Calu3 (cell line): ENCODE results near the gene RAB11FIP5. TPM values are rescaled to one million over a fixed set of nuclear protein-coding genes. Genes with fewer than 3 reads are reported as not detected.

Experiments used
- BruUV-seq: library from RNA; stranded (reverse); fragments of 400-500 nt; replicated peaks from 2 replicates; lab custom pipeline; 2021; lab: Mats Ljungman, UMichigan
- CTCF ChIA-PET: fragments of 300-600 bp; sonication (Branson Sonifier 250); formaldehyde crosslinking; loops from one replicate; lab custom pipeline; 2022; ENCODE audit warnings: antibody characterized with exemption; lab: Charles Lee
- DNase-seq: peaks from one replicate; pipeline ENCODE4 v3.0.0; 2022
- H3K27ac Mint-ChIP-seq: one replicate; pipeline ENCODE4 v1.8.0; 2022; ENCODE audit warnings: mixed read lengths; ENCODE audit not compliant: unreplicated experiment
- H3K27me3 Mint-ChIP-seq: one replicate; pipeline ENCODE4 v1.8.0; 2022; ENCODE audit warnings: mixed read lengths; ENCODE audit not compliant: unreplicated experiment
- H3K36me3 Mint-ChIP-seq: one replicate; pipeline ENCODE4 v1.8.0; 2022; ENCODE audit warnings: mild to moderate bottlenecking, moderate library complexity, mixed read lengths; ENCODE audit not compliant: insufficient read depth, unreplicated experiment
- H3K4me1 Mint-ChIP-seq: one replicate; pipeline ENCODE4 v1.8.0; 2022; ENCODE audit warnings: mild to moderate bottlenecking, low read depth, mixed read lengths; ENCODE audit not compliant: unreplicated experiment
- H3K4me3 Mint-ChIP-seq: one replicate; pipeline ENCODE4 v1.8.0; 2022; ENCODE audit warnings: mild to moderate bottlenecking, low read depth, moderate library complexity, mixed read lengths; ENCODE audit not compliant: unreplicated experiment
- H3K9me3 Mint-ChIP-seq: one replicate; pipeline ENCODE4 v1.8.0; 2022; ENCODE audit warnings: low read depth, mixed read lengths; ENCODE audit not compliant: unreplicated experiment
- intact Hi-C: fragments of 100-400 bp; cut with micrococcal nuclease; formaldehyde crosslinking; loops from one replicate; pipeline ENCODE4 v1.10.0; 2022; ENCODE audit not compliant: unreplicated experiment
- total RNA-seq: library from RNA; stranded (reverse); gene quantifications from 2 replicates; pipeline ENCODE4 v1.2.3, GENCODE V29; 2022
- TF ChIP-seq, protein P1 (sequence below): fragments of 200-600 bp; IDR thresholded peaks from one replicate; pipeline ENCODE4 v1.8.0; 2022; ENCODE audit warnings: antibody characterized with exemption; ENCODE audit not compliant: unreplicated experiment

Gene RAB11FIP5
- total RNA-seq, 1 experiment from 2014 or later = 20.2 TPM

DNA sequence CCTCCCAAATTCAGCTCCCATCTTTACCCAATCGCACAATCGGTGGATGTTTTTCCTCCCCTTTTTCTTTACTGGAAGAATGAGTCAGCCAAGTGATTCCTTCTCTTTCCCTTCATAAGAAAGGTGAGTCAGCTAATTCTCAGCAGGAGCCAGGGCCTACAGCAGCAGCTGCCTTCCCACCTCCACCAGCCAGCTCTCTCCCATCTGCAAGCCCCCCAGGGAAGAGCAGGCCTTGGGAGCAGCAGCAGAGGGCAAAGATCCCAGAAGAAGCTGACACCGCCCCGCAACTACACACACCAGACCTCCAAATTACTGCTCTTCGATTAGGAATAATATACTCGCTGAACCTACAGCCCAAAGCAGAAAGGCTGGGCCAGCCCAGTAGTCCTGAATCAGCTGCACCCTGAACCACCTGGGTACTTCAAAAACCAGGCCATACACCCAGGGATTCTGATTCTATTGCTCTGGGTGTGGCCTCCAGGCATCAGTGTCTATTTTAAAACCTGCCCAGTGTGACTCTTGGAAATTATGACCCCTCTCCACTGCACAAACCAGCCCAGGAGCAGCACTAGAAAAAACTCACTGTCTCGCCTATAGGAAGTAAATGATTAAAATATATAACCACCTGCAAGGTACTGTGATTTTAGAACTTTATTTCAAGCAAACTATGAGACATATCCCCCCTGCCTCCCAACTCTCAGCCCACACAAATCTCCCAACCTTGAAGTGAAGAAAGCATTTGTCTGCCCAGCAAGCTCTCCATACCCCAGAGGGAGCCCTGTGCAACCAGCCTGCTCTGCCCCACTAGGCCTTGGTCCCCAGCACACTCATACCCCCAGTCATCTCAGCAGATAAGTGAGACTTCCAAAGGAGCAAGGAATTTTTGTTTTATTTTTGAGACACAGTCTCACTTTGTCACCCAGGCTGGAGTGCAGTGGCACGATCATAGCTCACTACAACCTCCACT is 48.6 kb downstream of the RAB11FIP5 start:
- TF ChIP-seq, protein P1, sequence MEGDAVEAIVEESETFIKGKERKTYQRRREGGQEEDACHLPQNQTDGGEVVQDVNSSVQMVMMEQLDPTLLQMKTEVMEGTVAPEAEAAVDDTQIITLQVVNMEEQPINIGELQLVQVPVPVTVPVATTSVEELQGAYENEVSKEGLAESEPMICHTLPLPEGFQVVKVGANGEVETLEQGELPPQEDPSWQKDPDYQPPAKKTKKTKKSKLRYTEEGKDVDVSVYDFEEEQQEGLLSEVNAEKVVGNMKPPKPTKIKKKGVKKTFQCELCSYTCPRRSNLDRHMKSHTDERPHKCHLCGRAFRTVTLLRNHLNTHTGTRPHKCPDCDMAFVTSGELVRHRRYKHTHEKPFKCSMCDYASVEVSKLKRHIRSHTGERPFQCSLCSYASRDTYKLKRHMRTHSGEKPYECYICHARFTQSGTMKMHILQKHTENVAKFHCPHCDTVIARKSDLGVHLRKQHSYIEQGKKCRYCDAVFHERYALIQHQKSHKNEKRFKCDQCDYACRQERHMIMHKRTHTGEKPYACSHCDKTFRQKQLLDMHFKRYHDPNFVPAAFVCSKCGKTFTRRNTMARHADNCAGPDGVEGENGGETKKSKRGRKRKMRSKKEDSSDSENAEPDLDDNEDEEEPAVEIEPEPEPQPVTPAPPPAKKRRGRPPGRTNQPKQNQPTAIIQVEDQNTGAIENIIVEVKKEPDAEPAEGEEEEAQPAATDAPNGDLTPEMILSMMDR = no peak
- no peaks in the 10 kb centered on the region for H3K9me3 Mint-ChIP-seq
- peaks cover 3% of the 10 kb centered on the region for H3K36me3 Mint-ChIP-seq
- CTCF ChIA-PET = no interaction called here
- BruUV-seq = no TSS peak
- H3K4me1 Mint-ChIP-seq = peaks cover 30% of the 10 kb centered on the region
- no peak for DNase-seq
- intact Hi-C loops = no loop called here
- peak overlapping the region; percentile 74 for H3K27ac Mint-ChIP-seq
- H3K27me3 Mint-ChIP-seq = no peaks in the 10 kb centered on the region
- H3K4me3 Mint-ChIP-seq = peak overlapping the region; percentile 36

DNA sequence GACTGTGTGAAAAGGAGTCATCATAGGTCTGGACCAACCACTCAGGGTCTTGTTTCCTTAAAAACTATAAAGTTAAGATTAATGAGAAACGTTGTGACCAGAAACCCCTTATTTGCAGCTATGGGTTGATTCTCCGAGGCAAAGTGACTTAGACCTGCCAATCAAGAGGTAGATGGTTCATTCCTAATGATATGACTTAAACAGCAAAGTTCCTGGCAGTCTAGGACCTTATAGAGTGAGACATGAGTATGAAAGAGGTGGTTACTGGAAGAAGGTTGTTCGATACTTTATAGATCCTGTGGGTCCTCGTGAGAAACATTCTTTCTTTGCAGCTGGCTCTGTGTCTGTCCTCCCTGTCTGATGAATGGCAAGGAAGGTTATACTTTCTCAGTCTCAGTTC is 49.3 kb downstream of the RAB11FIP5 start:
- H3K9me3 Mint-ChIP-seq = no peaks in the 10 kb centered on the region
- no TSS peak for BruUV-seq
- H3K36me3 Mint-ChIP-seq = no peaks in the 10 kb centered on the region
- intact Hi-C loops = no loop called here
- CTCF ChIA-PET = no interaction called here
- TF ChIP-seq, protein P1 = no peak
- no peak for DNase-seq
- H3K27me3 Mint-ChIP-seq = no peaks in the 10 kb centered on the region
- H3K4me3 Mint-ChIP-seq = peak overlapping the region; percentile 36
- H3K27ac Mint-ChIP-seq = peak overlapping the region; percentile 74
- peaks cover 24% of the 10 kb centered on the region for H3K4me1 Mint-ChIP-seq

DNA sequence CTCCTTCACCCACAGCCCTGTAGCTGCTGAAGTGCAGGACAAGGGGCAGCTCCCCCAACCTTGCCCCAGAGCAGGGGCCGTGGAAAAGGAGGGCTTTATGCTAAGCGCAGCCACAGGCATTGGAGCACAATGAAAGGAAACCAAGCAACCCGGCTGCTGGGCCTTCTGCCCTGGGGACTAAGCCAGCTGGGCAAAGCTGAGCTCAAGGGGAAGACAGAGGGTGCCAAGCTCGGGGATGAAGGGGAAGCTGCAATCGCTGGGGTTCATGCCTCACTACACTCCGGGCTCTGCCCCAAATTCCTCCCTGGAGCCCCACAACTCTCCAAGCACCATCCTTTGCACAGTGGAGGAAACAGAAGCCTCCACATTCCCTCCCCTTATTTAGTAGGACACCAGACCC is 53.6 kb downstream of the RAB11FIP5 start:
- Mint-ChIP-seq H3K27me3 (no peaks in the 10 kb centered on the region), H3K27ac (no peak overlapping the region), H3K9me3 (no peaks in the 10 kb centered on the region), H3K4me1 (peaks cover 18% of the 10 kb centered on the region), H3K36me3 (no peaks in the 10 kb centered on the region), H3K4me3 (no peak overlapping the region)
- intact Hi-C loops = no loop called here
- BruUV-seq = no TSS peak
- CTCF ChIA-PET = no interaction called here
- TF ChIP-seq, protein P1 = no peak
- DNase-seq = no peak

DNA sequence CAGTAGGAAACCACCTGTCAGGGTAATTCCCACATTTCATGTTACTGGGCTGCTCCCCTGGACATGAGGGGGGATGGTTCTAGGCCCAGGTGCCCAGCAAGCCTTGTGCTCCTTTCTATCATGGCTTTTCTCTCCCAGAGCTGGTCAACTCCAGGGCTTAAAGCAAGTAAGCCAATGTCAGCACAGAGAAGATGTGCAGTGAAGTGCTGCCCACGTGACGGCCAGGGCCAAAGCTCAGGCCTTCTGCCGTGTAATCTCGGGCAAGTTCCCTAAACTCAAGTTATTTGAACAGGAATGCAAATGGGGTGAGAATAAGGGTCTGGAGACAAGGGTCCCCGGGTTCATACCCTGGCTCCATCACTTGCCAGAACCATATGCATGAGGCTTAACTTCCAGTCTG is 57.8 kb downstream of the RAB11FIP5 start:
- no peaks in the 10 kb centered on the region for H3K36me3 Mint-ChIP-seq
- TF ChIP-seq, protein P1 = no peak
- CTCF ChIA-PET = no interaction called here
- H3K9me3 Mint-ChIP-seq = no peaks in the 10 kb centered on the region
- no TSS peak for BruUV-seq
- no peak overlapping the region for H3K27ac Mint-ChIP-seq
- H3K4me1 Mint-ChIP-seq = no peaks in the 10 kb centered on the region
- no peak overlapping the region for H3K4me3 Mint-ChIP-seq
- H3K27me3 Mint-ChIP-seq = no peaks in the 10 kb centered on the region
- DNase-seq = no peak
- intact Hi-C loops = no loop called here
